Stimulated activated CD4-positive, alpha-beta T cell treated with anti-CD3 and anti-CD28 coated beads, Interleukin-4, amount 100 ng/mL, for 1 hour (primary cell): Measurements from ENCODE around the gene CWC25.
A peak's percentile ranks its signal among the peaks of the same experiment; 100 is the strongest.
"Not testable (repeated sequence)": the region's sequence is repeated elsewhere in the genome, so short reads cannot be mapped to it uniquely, and the experiment has no call there.

Experiments used
- DNase-seq: peaks from one replicate; pipeline ENCODE4 v3.0.0-alpha.2; 2020

The CWC25 gene

GRCh38 chr17:38824899-38825761 lies at the start of gene CWC25:
TSS of gene CWC25 (minus strand) at chr17:38825321. CDS start at chr17:38825183, 138 bp downstream.
- peak; percentile 94 for DNase-seq

- no peak for DNase-seq
These were observed 48.7 kb upstream of the CWC25 start for GRCh38 chr17:38873640-38874380.

DNA sequence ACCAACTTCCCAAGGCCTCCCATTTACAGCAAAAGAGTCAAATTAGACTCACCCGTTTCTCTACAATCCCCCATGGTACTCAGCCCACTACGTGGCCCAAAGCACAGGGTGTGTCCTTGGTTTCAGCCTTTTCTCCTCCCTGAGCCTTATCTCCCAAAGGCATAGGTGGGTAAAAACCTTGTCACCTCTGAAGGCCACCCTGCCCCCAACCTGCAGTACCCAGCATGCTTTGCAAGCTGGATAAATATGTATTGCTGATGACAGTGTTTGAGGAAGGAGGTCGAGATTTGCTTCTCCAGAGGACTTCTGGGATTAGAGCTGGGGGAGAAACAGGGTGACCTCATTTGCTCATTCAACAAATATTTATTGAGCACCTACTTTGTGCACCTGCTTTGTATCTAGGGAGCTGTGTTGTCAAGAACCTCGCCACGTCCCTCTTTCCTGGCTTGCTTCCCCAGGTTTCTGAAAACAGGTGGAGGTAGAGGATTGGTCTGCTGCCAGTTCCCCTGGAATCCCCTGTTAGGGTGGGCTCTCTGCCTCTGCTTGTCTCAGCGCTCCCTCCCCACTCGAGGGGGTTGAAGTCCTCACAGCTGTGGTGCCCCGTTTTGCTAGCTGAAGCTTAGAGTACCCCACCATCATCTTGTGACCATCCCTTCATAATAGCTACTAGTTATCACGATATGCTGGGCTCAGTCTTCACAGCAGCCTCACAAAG lies 47.7 kb upstream of the CWC25 start:
- no peak for DNase-seq

GRCh38 chr17:38872027-38872511 lies 46.9 kb upstream of the CWC25 start:
- DNase-seq: no peak

GRCh38 chr17:38871247-38872015 lies 46.3 kb upstream of the CWC25 start:
- peak; percentile 79 for DNase-seq

GRCh38 chr17:38870259-38871165 lies 45.4 kb upstream of the CWC25 start:
- peak; percentile 71 for DNase-seq

DNA sequence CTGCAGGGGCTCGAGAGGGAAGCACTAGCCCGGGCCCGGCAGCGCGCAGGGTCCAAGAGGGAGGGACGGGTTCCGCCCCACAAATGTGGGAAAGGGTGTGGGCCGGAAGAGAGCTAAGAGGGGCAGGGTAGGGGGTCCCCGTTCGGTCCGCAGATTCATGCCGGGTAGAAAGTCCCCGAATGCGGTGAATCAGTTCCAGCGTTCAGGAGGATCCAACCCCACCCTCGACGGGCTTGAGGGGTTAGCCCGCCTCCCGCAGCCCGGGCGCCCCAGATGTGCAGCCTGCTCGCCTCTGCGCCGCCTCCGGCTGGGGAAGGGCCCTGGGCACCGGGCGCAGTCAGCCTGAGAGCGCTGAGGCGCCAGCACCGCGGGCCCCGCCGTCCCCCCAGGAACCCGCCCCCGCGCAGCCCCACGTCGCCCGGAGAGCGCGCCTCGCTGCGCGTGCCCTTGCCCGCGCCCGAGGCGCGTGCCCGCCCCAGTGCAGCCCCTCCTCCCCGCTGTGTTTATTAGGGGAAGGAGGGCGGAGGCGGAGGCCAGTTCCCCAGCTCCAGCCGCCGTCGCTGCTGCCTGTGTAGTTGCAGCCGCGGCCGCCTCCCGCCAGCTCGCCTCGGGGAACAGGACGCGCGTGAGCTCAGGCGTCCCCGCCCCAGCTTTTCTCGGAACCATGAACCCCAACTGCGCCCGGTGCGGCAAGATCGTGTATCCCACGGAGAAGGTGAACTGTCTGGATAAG lies 44.6 kb upstream of the CWC25 start, which contains the start of gene LASP1:
TSS of gene LASP1 (plus strand) at position 533 of the 733 bp plus-strand sequence. CDS start at position 665, 132 bp downstream.
- DNase-seq: peak; percentile 84

DNA sequence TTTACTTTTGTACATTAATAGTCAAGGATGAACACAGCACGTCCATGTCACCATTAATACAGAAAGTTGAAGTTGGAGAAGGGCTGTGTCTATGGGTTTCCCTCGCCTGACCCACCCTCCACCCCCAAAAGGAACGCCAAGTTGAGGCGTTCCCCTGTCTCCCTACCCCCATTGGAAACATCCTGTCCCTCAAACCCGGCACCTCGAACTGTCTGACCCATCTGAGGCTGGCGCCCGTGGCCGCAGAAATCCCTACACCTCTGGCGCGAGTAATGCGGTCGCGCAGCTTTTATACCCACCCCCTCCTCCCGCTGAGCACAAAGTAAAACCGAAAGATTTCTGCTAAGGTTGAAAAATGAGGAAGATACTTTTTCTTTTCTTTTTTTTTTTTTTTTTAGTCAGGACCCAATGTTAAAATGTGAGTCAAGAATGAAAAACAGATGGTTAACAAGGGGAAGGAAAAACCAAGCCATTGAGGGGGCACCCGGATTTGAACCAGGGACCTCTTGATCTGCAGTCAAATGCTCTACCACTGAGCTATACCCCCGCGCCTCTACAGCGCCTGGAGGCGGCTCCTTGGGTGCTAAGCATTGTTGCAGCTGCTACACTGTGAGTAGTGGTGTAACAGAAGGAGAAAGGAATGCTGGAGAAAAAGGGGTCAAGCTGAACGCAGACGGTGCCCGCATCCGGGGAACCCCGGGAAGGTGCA lies 43.9 kb upstream of the CWC25 start:
- peak; percentile 89 for DNase-seq

DNA sequence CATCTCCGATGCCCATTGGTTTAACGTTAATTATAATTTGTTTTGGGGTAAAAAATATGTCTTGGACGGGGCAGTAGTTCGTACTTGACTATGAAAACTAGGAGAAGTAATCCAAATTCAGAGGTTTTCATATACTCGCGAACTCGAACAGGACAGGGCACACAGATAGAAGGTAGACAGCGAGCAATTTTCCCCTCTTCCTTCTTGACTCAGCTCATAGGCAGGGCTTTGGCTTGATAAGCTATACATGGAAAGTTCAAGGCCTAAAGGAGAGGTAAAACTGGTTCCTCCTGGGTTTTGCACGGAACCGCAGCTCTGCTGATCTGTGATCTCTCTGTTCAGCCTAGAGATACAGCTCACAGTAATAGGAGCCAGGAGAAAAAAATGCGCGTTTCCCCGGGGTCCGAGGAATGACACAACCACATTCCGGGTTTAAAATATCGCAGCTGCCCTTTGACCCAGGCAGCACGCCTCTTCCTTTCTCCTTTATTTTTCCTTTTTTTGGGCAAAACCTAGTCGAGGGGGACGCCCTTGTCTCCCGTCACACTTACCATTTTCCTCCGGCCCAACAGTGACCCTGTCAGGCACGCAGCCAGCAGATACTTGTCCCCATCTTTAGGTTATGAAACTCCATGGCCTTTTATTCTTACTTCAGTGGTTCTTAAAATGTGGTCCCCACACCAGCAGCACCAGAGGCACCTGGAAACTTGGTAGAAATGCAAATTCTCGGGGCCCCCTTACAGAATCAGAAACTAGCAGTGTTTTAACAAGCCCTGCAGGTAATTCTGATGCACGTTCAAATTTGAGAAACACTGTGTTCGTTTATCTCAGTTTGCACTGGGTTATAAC lies 43.1 kb upstream of the CWC25 start:
- DNase-seq: no peak

DNA sequence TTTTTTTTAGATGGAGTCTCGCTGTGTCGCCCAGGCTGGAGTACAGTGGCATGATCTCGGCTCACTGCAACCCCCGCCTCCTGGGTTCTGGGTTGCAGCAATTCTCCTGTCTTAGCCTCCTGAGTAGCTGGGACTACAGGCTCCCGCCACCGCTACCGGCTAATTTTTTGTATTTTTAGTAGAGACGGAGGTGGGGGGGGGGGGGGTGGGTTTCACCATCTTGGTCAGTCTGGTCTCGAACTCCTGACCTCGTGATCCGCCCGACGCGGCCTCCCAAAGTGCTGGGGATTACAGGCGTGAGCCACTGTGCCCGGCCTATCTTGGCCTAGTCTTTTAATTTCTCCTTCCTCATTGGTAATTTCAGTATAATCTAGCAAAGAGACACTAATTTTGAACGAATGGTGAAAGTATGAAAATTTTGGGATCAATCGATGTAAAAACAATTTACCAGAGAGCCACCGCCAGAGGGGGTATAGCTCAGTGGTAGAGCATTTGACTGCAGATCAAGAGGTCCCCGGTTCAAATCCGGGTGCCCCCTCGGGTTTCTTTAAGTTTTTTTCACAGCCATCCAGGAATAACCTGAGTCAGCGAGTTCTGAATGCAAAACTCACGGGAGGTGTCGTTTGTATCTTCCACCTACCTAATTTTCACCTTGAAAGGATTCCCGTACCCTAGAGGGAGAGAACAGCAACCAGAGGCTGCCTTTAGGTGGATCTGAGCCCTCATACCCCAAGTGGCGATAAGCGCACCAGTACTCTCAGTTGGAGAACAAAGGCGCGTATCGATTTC lies 42.3 kb upstream of the CWC25 start:
- peak; percentile 75 for DNase-seq

GRCh38 chr17:38864636-38865398 lies 39.7 kb upstream of the CWC25 start:
- no peak for DNase-seq

- DNase-seq: no peak
These were observed 36.3 kb upstream of the CWC25 start for GRCh38 chr17:38861399-38861843.

DNA sequence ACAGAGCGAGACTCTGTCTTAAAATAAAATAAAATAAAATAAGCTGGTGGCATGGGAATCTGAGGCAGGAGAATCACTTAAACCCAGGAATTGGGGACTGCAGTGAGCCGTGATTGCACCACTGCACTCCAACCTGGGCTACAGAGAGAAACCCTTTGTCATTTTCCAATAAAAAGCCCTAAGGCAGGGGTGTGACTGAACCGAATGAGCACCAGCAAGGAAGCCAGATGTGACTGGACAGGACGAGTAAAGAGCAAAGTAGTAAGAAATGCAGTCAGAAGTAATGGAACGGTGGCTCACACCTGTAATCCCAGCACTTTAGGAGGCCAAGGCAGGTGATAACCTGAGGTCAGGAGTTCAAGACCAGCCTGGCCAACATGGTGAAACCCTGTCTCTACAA lies 32.1 kb upstream of the CWC25 start:
- DNase-seq: no peak

- not testable (repeated sequence) for DNase-seq
These were observed 30.1 kb upstream of the CWC25 start for GRCh38 chr17:38855101-38855714.

GRCh38 chr17:38853292-38854219 lies 28.4 kb upstream of the CWC25 start, which contains the start of gene RPL23:
TSS of gene RPL23 (minus strand) at chr17:38853721. CDS start at chr17:38853710, 11 bp downstream.
- DNase-seq: peak; percentile 89
